ENCODE measurements around the gene LHFPL3. TPM values are rescaled to one million over a fixed set of nuclear protein-coding genes. Genes with fewer than 3 reads are reported as not detected.

The LHFPL3 gene
- total RNA-seq, 1 experiment from 2014 or later = not detected

GRCh38 chr7:104862719-104863118 lies 534.3 kb downstream of the LHFPL3 start:
- no TSS peak for BruUV-seq (replicated peaks)
- Histone ChIP-seq H3K4me1 (replicated peaks; ENCODE audit: insufficient read depth) (no peaks in the 10 kb centered on the region), H3K9me3 (ENCODE audit: insufficient read depth, low read depth) (no peaks in the 10 kb centered on the region), H2AFZ (no peak overlapping the region), H3K79me2 (ENCODE audit: low read depth) (no peaks in the 10 kb centered on the region), H3K27ac (no peak overlapping the region), H3K4me3 (no peak overlapping the region), H3K27me3 (ENCODE audit: insufficient read depth, low read depth) (peaks cover 47% of the 10 kb centered on the region), H4K20me1 (ENCODE audit: insufficient read depth) (no peaks in the 10 kb centered on the region), H3K4me2 (no peak overlapping the region), H3K36me3 (ENCODE audit: low read depth) (no peaks in the 10 kb centered on the region), H3F3A (ENCODE audit: insufficient read depth, low read depth) (no peaks in the 10 kb centered on the region), H3K9me2 (ENCODE audit: insufficient read depth) (no peaks in the 10 kb centered on the region)
- ChIA-PET POLR2A (ENCODE audit: unreplicated experiment) (no interaction called here), CTCF (no interaction called here)
- intact Hi-C loops (cut with micrococcal nuclease; ENCODE audit: unreplicated experiment) = no loop called here
- peak in 1 of 2 experiments; percentile 4 for DNase-seq
- TF ChIP-seq CTCF (conservative IDR thresholded peaks at IDR 0.05) (peak; percentile 59), EZH2 (IDR thresholded peaks at IDR 0.05; ENCODE audit: low read depth) (no peak)

GRCh38 chr7:104873401-104873800 lies 545.0 kb downstream of the LHFPL3 start:
- Histone ChIP-seq H3K4me1 (replicated peaks; ENCODE audit: insufficient read depth) (no peaks in the 10 kb centered on the region), H3K4me3 (no peak overlapping the region), H3K79me2 (ENCODE audit: low read depth) (no peaks in the 10 kb centered on the region), H3K9me2 (ENCODE audit: insufficient read depth) (no peaks in the 10 kb centered on the region), H4K20me1 (ENCODE audit: insufficient read depth) (no peaks in the 10 kb centered on the region), H3K9me3 (ENCODE audit: insufficient read depth, low read depth) (no peaks in the 10 kb centered on the region), H3K27ac (no peak overlapping the region), H3F3A (ENCODE audit: insufficient read depth, low read depth) (no peaks in the 10 kb centered on the region), H3K36me3 (ENCODE audit: low read depth) (no peaks in the 10 kb centered on the region), H3K4me2 (no peak overlapping the region), H2AFZ (no peak overlapping the region), H3K27me3 (ENCODE audit: insufficient read depth, low read depth) (peaks cover 10% of the 10 kb centered on the region; the same call in 1 of the 2 replicates)
- BruUV-seq (replicated peaks) = no TSS peak
- intact Hi-C loops (cut with micrococcal nuclease; ENCODE audit: unreplicated experiment) = no loop called here
- ChIA-PET POLR2A (ENCODE audit: unreplicated experiment) (interaction anchor here (0.6 kb wide), 1 partner anchor 718 kb away, joined by 4 read pairs; no protein-coding TSS in a partner anchor), CTCF (no interaction called here)
- DNase-seq = no peak
- TF ChIP-seq CTCF (conservative IDR thresholded peaks at IDR 0.05) (no peak), EZH2 (IDR thresholded peaks at IDR 0.05; ENCODE audit: low read depth) (no peak)

GRCh38 chr7:104878577-104878976 lies 550.2 kb downstream of the LHFPL3 start:
- intact Hi-C loops (cut with micrococcal nuclease; ENCODE audit: unreplicated experiment) = no loop called here
- Histone ChIP-seq H3K36me3 (ENCODE audit: low read depth) (no peaks in the 10 kb centered on the region), H4K20me1 (ENCODE audit: insufficient read depth) (no peaks in the 10 kb centered on the region), H3K9me3 (ENCODE audit: insufficient read depth, low read depth) (no peaks in the 10 kb centered on the region), H3K27me3 (ENCODE audit: insufficient read depth, low read depth) (0 out of 2 replicates have a peak, but pooled peaks cover 5% of the 10 kb centered on the region), H2AFZ (no peak overlapping the region), H3K79me2 (ENCODE audit: low read depth) (no peaks in the 10 kb centered on the region), H3K27ac (no peak overlapping the region), H3K4me3 (no peak overlapping the region), H3K4me1 (replicated peaks; ENCODE audit: insufficient read depth) (no peaks in the 10 kb centered on the region), H3K9me2 (ENCODE audit: insufficient read depth) (no peaks in the 10 kb centered on the region), H3K4me2 (peak overlapping the region; percentile 15; the same call in 1 of the 2 replicates), H3F3A (ENCODE audit: insufficient read depth, low read depth) (no peaks in the 10 kb centered on the region)
- no peak for DNase-seq
- TF ChIP-seq EZH2 (IDR thresholded peaks at IDR 0.05; ENCODE audit: low read depth) (no peak), CTCF (conservative IDR thresholded peaks at IDR 0.05) (no peak)
- ChIA-PET CTCF (no interaction called here), POLR2A (ENCODE audit: unreplicated experiment) (no interaction called here)
- BruUV-seq (replicated peaks) = no TSS peak
